ENCODE measurements around the gene KLHL8. TPM values are rescaled to one million over a fixed set of nuclear protein-coding genes. Genes with fewer than 3 reads are reported as not detected.
A peak's percentile ranks its signal among the peaks of the same experiment; 100 is the strongest.

KLHL8 gene
- total RNA-seq, result 10 to 100 TPM in 4 of 9 donors, 1 to 10 TPM in 5; 6.1 to 14.8 (median 9.8) TPM
- 10 to 100 TPM in 1 of 3 donors, 1 to 10 TPM in 2; 2.1 to 10.4 (median 4.0) TPM for polyA plus RNA-seq
- long read RNA-seq, donor 1, full-length matches to known transcripts, result 1 of 1 reads
- long read RNA-seq, donor 1, partial matches to known transcripts, result 0 of 1 reads
- long read RNA-seq, donor 1, other reads (novel, unspliced or antisense), result 0 of 1 reads
- long read RNA-seq, donor 2, full-length matches to known transcripts, result 1 of 1 reads
- long read RNA-seq, donor 2, partial matches to known transcripts, result 0 of 1 reads
- long read RNA-seq, donor 2, other reads (novel, unspliced or antisense), result 0 of 1 reads
- long read RNA-seq, donor 3, full-length matches to known transcripts, result 3 of 3 reads
- long read RNA-seq, donor 3, partial matches to known transcripts, result 0 of 3 reads
- long read RNA-seq, donor 3, other reads (novel, unspliced or antisense), result 0 of 3 reads
- long read RNA-seq, donor 4, full-length matches to known transcripts, result 2 of 4 reads
- long read RNA-seq, donor 4, partial matches to known transcripts, result 0 of 4 reads
- long read RNA-seq, donor 4, other reads (novel, unspliced or antisense), result 2 of 4 reads
- long read RNA-seq, donor 5, full-length matches to known transcripts, result 16 of 22 reads
- long read RNA-seq, donor 5, partial matches to known transcripts, result 0 of 22 reads
- long read RNA-seq, donor 5, other reads (novel, unspliced or antisense), result 6 of 22 reads
- long read RNA-seq, donor 6, full-length matches to known transcripts, result 1 of 3 reads
- long read RNA-seq, donor 6, partial matches to known transcripts, result 0 of 3 reads
- long read RNA-seq, donor 6, other reads (novel, unspliced or antisense), result 2 of 3 reads
- long read RNA-seq, donor 7, full-length matches to known transcripts, result 1 of 1 reads
- long read RNA-seq, donor 7, partial matches to known transcripts, result 0 of 1 reads
- long read RNA-seq, donor 7, other reads (novel, unspliced or antisense), result 0 of 1 reads
- long read RNA-seq, donor 8, full-length matches to known transcripts, result 1 of 1 reads
- long read RNA-seq, donor 8, partial matches to known transcripts, result 0 of 1 reads
- long read RNA-seq, donor 8, other reads (novel, unspliced or antisense), result 0 of 1 reads
- long read RNA-seq, donor 9, full-length matches to known transcripts, result 2 of 2 reads
- long read RNA-seq, donor 9, partial matches to known transcripts, result 0 of 2 reads
- long read RNA-seq, donor 9, other reads (novel, unspliced or antisense), result 0 of 2 reads
- long read RNA-seq, donor 10, result 0 reads

GRCh38 chr4:87220094-87220822 lies at the start of gene KLHL8:
TSS of gene KLHL8 (minus strand) at chr4:87220618. CDS start at chr4:87195539, 25,079 bp downstream.
- intact Hi-C loops (cut with DNase I), result no loop called here
- H3K4me1 ChIP-seq (replicated peaks in 1 of 2), result peaks cover 0 to 28% of the 10 kb centered on the region in 2 donors
- WGBS, 4 donors, result 0 to 1% (median 0%) methylated on average over 6 to 70 of the region's 70 CpGs
- peak within 1 kb of the TSS; percentile 79 to 94 (median 85) for H3K27ac ChIP-seq
- H3K4me3 ChIP-seq, result peak within 1 kb of the TSS; percentile 68 to 98 (median 87)
- peak; percentile 82 to 90 (median 89) for DNase-seq
- no peaks in the 10 kb centered on the region for H3K27me3 ChIP-seq
- no peaks in the 10 kb centered on the region for H3K36me3 ChIP-seq (replicated peaks in 1 of 2)
- TF ChIP-seq POLR2A (IDR thresholded peaks at IDR 0.05), result peak in 1 of 2 donors; percentile 83
- peak in 1 of 6 experiments; percentile 6 for TF ChIP-seq CTCF (IDR thresholded peaks at IDR 0.05)
- H3K9me3 ChIP-seq (replicated peaks in 1 of 3), result no peaks in the 10 kb centered on the region

GRCh38 chr4:87270144-87270543 lies 49.7 kb upstream of the KLHL8 start:
- Histone ChIP-seq H3K9me3 (replicated peaks in 1 of 3) (no peaks in the 10 kb centered on the region), H3K27me3 (no peaks in the 10 kb centered on the region), H3K4me3 (no peak overlapping the region), H3K27ac (no peak overlapping the region), H3K4me1 (replicated peaks in 1 of 2) (no peaks in the 10 kb centered on the region), H3K36me3 (replicated peaks in 1 of 2) (no peaks in the 10 kb centered on the region)
- DNase-seq, result peak; percentile 13 to 59 (median 22)
- intact Hi-C loops (cut with DNase I), result loop anchor here in 1 of 2 donors (10.0 kb wide), 1 partner anchor 195 kb away; no protein-coding TSS in a partner anchor
- WGBS, 4 donors, result 46 to 53% (median 50%) methylated on average over 3 of the region's 3 CpGs
- no peak for TF ChIP-seq POLR2A (IDR thresholded peaks at IDR 0.05)
- peak; percentile 25 to 67 (median 55) for TF ChIP-seq CTCF (IDR thresholded peaks at IDR 0.05)

GRCh38 chr4:87268411-87268810 lies 48.0 kb upstream of the KLHL8 start:
- Histone ChIP-seq H3K36me3 (replicated peaks in 1 of 2) (no peaks in the 10 kb centered on the region), H3K9me3 (replicated peaks in 1 of 3) (no peaks in the 10 kb centered on the region), H3K4me3 (no peak overlapping the region), H3K27me3 (no peaks in the 10 kb centered on the region), H3K4me1 (replicated peaks in 1 of 2) (no peaks in the 10 kb centered on the region), H3K27ac (no peak overlapping the region)
- TF ChIP-seq POLR2A (IDR thresholded peaks at IDR 0.05) (no peak), CTCF (IDR thresholded peaks at IDR 0.05) (no peak)
- intact Hi-C loops (cut with DNase I), result no loop called here
- no peak for DNase-seq
- 93 to 95% (median 94%) methylated on average over 5 of the region's 5 CpGs for WGBS, 4 donors

Data from adrenal gland (tissue), 19 donors.